ENCODE measurements around the gene CLEC16A.

Gene CLEC16A

DNA sequence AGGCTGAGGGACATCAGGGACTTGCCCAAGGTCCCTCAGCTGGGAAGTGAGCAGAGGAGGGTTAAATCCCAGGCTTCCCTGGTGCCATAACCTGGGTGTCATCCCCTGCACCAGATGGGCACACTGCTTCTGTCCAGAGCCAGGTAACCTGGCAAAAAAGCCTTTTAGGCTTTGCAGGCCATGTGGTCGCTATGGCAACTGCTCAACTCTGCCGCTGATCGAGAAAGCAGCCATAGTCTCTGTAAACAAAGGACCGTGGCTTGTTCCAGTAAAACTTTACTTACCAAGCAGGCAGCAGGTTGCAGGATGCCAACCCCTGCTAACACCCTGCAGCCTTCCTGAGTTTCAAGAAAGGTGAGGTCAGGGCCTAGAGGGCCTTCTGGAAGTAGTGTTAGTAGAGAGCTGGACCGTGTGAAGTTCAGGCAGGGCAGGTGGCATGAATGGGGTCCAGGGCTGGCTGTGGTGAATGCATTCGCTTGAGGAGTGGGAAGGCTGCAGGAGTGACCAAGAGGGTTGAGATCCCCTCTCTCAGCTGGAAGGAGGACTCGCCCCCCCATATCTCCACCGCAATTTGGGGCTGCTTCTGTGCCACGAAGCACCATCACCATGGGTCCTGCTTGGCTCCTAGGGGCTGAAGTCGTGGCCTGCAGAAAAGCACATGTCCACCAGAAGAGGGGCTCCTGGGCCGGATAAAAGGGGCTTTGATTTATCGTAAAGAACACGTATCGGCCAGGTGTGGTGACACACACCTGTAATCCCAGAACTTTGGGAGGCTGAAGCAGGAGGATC, 220.3 kb downstream of the CLEC16A start:
- DNase-seq: no peak

DNA sequence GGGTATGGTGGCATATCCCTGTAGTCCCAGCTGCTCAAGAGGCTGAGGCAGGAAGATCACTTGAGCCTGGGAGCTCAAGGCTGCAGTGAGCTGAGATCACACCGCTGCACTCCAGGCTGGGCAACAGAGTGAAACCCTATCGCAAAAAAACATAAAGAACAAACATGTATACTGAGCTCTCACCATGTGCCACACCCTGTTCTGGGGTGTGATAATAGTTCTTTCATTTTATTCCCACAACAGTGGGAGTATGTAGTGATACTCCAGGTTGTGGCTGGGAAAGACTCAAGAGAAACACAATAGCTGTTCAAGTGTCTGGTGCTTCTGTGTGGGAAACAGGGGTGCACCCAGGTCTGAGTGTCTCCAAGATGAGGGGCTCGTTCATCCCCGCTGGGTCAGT, 221.0 kb downstream of the CLEC16A start:
- DNase-seq: no peak

GRCh38 chr16:11165894-11166665, 221.7 kb downstream of the CLEC16A start:
- DNase-seq: no peak

DNA sequence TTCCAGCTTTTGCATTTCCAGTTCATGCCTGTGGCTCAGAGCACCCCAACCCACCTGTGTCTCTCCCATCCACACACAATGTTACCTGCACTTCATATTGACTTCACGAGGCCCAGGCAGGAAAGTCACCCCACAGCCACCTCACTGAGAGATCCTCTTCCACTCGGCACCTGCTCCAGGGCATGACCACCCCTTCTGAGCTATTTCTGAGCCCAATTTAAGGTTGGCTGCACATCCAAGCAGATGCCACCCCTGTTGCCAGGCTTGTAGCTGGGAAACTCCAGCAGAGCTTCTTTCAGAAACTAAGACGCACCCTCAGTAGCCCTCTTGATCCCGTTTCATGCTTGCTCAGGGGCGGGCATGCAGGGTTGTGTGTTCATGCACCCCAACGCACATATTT, 223.2 kb downstream of the CLEC16A start:
- no peak for DNase-seq

- no peak for DNase-seq
These were observed 224.2 kb downstream of the CLEC16A start for GRCh38 chr16:11168386-11169051.

- no peak for DNase-seq
These were observed 225.3 kb downstream of the CLEC16A start for GRCh38 chr16:11169641-11170040.

GRCh38 chr16:11170201-11170600, 225.8 kb downstream of the CLEC16A start:
- no peak for DNase-seq

GRCh38 chr16:11170696-11171447, 226.5 kb downstream of the CLEC16A start:
- no peak for DNase-seq

- no peak for DNase-seq
These were observed 227.0 kb downstream of the CLEC16A start for GRCh38 chr16:11171448-11171709.

DNA sequence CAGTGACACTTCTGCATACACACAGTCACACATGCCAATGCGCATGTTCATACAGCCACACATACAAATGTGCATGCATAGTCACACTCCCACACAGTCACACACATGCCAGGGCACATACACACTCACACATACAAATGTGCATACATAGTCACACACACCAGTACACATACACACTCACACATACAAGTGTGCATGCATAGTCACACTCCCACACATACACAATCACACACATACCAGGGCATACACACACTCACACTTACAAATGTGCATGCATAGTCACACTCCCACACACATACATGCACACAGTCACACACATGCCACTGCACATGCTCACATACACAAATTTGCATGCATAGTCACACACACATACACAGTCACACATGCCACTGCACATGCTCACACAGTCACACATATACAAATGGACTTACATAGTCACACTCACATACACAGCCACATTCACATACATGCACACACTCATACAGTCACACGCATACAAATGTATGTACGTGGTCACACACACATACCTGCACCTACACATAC, 227.5 kb downstream of the CLEC16A start:
- DNase-seq: no peak

- DNase-seq: no peak
These were observed 229.1 kb downstream of the CLEC16A start for GRCh38 chr16:11173426-11173825.

- DNase-seq: no peak
These were observed 229.8 kb downstream of the CLEC16A start for GRCh38 chr16:11174141-11174540.

DNA sequence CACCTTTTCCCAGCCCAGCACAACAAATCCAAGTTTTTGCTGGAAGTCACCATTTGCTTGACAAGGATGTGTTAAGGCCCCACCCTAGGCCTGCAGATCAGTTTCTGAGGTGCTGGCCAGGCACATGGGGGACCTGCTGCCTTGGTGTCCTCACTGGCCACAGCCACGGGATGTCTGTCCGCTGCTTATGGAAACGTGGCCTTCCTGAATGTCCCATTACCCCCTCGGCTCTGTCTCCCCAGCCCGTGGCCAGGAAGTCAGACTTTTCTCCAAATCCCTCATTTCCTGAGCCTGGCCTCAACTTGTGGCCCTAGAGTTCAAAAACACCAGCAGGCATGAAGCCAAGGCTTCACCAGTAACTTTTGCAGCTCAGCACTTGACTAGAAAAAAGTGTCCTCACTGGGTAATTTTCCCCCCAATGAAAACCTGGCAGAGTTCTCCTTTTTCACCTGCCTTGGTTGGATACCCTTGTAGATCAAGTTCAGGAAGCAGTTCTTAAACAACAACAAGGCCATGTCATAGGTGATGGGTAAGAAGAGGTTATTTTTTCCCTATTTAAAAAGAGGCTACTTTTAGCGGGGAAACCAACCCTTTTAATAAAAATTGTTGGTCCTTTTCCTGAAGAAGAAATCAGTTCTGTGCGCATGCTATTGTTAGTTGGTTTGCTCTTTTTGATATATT, 230.9 kb downstream of the CLEC16A start:
- DNase-seq: no peak

GRCh38 chr16:11175787-11176341, 231.5 kb downstream of the CLEC16A start:
- peak; percentile 16 to 31 for DNase-seq

DNA sequence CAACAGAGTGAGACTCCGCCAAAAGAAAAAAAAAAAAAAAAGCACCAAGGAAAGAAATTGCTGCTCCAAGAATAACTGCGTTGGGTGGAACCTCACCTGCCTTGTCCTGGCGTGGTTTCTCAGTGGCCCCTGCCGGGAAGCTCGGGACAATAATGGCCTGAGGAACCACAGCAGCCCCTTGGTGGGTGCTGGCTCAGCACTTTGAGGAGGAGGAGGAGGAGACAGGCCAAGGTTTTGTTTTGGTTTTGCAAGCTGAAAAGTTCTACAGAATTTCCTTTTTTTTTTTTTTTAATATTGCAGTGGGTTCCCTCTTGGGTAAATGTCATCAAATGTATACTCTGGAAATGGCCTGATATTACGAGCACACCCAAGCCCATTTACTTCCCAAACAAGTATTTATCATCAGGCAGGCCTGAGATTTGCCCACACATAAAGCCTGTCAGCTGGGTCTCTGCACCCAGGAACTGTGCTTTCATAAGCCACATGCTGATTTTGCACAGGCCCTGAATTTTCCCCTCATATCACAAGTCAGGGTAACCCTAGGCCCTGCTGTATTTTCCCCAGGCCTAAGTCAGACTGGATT, 233.3 kb downstream of the CLEC16A start:
- DNase-seq: no peak

- DNase-seq: no peak
These were observed 234.1 kb downstream of the CLEC16A start for GRCh38 chr16:11178424-11178823.

DNA sequence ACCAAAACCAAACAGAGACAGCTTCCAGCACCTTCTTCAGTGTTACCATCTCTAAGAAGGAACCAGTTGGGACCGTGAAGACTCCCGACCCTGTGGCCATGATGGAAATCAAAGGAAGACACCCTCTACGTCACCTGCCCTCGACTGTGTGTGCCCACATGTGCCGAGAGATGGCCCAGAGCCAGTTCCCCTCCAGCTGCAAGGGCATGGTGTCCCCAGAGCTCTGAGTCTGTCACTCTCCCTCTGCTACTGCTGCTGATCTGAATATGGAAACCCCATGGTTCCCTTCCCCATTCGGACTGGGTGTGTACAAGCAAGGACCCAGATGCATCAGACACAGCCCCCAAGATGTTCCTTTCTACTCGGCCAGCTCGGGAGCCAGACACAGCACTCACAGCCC, 235.2 kb downstream of the CLEC16A start:
- DNase-seq: no peak

GRCh38 chr16:11180489-11180888, 236.1 kb downstream of the CLEC16A start:
- no peak for DNase-seq

- no peak for DNase-seq
These were observed 237.0 kb downstream of the CLEC16A start for GRCh38 chr16:11181242-11181898.

- DNase-seq: peak; percentile 29 to 34
These were observed 237.5 kb downstream of the CLEC16A start for GRCh38 chr16:11181899-11182279.

DNA sequence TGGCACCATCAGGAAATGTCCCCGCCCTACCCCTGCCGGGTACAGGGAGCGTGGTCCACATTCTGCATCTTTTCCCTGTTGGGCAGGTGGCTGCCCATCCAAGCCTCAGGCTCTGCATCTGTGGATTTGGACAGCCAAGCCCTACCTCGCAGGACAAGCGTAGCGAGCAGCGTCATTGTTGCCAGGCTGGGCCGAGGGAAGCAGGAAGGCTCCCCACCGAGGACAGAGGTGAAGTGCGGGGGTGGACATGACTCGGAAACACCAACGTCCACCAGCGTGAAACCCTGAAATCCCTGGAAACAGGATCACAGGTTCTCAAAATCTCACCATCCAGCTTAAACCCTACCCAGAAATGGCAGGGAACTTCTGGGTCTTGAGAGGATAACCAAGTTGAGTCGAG, 238.0 kb downstream of the CLEC16A start:
- no peak for DNase-seq
